Dendritic cell treated with granulocyte-macrophage colony-stimulating factor and Interleukin-4, amounts not matched to agents 40 ng/mL and 50 ng/mL, for 4 days (primary cell): Measurements from ENCODE around the gene CCDC137.
"Not testable (repeated sequence)": the region's sequence is repeated elsewhere in the genome, so short reads cannot be mapped to it uniquely, and the experiment has no call there.

ENCODE experiments used
- H3K27ac Mint-ChIP-seq: one replicate; pipeline ENCODE4 v1.8.0; 2022; ENCODE audit warnings: mild to moderate bottlenecking, mixed read lengths
- H3K27me3 Mint-ChIP-seq: one replicate; pipeline ENCODE4 v1.8.0; 2022; ENCODE audit warnings: mild to moderate bottlenecking, mixed read lengths
- H3K36me3 Mint-ChIP-seq: one replicate; pipeline ENCODE4 v1.8.0; 2022; ENCODE audit warnings: low read depth, mixed read lengths
- H3K4me1 Mint-ChIP-seq: one replicate; pipeline ENCODE4 v1.8.0; 2022; ENCODE audit warnings: low read depth, mixed read lengths
- H3K4me3 Mint-ChIP-seq: one replicate; pipeline ENCODE4 v1.8.0; 2022; ENCODE audit warnings: mild to moderate bottlenecking, moderate library complexity, mixed read lengths
- H3K9me3 Mint-ChIP-seq: one replicate; pipeline ENCODE4 v1.8.0; 2022; ENCODE audit warnings: mixed read lengths
- intact Hi-C: fragments of 100-400 bp; cut with micrococcal nuclease; formaldehyde crosslinking; loops from one replicate; pipeline ENCODE4 v1.15.0; 2022

CCDC137 gene, protein sequence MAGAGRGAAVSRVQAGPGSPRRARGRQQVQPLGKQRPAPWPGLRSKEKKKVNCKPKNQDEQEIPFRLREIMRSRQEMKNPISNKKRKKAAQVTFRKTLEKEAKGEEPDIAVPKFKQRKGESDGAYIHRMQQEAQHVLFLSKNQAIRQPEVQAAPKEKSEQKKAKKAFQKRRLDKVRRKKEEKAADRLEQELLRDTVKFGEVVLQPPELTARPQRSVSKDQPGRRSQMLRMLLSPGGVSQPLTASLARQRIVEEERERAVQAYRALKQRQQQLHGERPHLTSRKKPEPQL

GRCh38 chr17:81666342-81667191, at the start of gene CCDC137, which contains the start of gene OXLD1:
TSS of gene CCDC137 (plus strand) at chr17:81666737. CDS start at chr17:81666767, 30 bp downstream.
TSS of gene OXLD1 (minus strand) at chr17:81666605. CDS start at chr17:81666577, 28 bp downstream.
- intact Hi-C loops, result loop anchor here (1.0 kb wide), 1 partner anchor 29 kb away; the partner anchor contains the start of genes NPLOC4 and TSPAN10
- Mint-ChIP-seq H3K36me3 (peaks cover 73% of the 10 kb centered on the region), H3K27ac (peak within 1 kb of the TSS; percentile 89), H3K4me1 (peaks cover 39% of the 10 kb centered on the region), H3K27me3 (no peaks in the 10 kb centered on the region), H3K9me3 (no peaks in the 10 kb centered on the region), H3K4me3 (peak within 1 kb of the TSS; percentile 89)

DNA sequence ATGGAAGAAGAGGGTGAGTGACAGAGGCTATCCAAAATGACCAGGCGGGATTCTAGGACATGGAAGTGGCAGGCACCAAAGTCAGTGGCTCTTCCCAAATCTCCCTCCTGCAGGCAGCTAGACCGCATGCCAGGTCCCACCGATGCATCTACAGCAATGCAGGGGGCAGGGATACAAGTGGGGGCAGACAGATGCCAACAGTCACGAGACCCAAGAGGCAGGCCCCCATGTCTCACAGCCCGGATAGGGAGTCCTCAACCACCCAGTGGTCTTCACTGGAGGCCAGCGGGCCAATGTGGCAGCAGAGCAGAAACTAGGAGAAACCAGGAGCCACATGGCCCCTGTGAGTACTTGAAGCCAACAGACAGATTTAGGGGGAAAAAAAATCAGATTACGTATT, 49.7 kb upstream of the CCDC137 start:
- Mint-ChIP-seq H3K9me3 (no peaks in the 10 kb centered on the region), H3K4me3 (no peak overlapping the region), H3K36me3 (peaks cover 98% of the 10 kb centered on the region), H3K4me1 (peaks cover 33% of the 10 kb centered on the region), H3K27me3 (no peaks in the 10 kb centered on the region), H3K27ac (no peak overlapping the region)
- intact Hi-C loops, result no loop called here

- H3K4me3 Mint-ChIP-seq, H3K27ac Mint-ChIP-seq, H3K27me3 Mint-ChIP-seq, intact Hi-C loops, H3K9me3 Mint-ChIP-seq: not testable (repeated sequence)
- H3K36me3 Mint-ChIP-seq, result peaks cover 96% of the 10 kb centered on the region
- H3K4me1 Mint-ChIP-seq, result peaks cover 33% of the 10 kb centered on the region
Observed at GRCh38 chr17:81618307-81618706, 48.2 kb upstream of the CCDC137 start.

DNA sequence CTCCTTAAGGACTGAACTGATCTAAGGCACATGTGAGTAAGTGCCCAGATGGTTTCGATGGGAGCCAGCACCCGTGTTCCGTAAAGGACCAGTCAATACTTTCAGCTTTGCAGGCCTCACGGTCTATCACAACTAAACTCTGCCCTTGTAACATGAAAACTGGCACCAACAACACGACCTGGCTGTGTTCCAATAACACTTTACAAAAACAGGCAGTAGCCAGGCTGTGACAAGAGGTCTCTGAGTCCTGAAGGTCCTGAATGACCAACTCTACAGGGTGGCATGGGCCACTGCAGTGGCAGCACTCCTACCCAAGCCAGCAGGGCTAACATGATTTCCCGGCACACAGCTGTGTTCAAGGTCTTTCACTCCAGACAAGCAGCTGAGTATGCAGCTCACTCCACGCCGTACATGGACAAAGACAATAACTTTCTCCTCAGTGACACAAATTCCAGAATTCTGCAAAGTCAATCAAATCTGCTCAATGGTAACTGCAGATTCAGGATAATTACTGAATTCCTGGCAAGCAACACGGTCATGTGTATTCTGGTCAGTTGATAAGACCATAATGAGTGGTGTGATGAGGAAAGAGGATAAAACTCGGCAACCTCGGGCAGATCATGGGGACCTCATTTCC, 44.9 kb upstream of the CCDC137 start:
- intact Hi-C loops, result no loop called here
- Mint-ChIP-seq H3K4me3 (no peak overlapping the region), H3K4me1 (peaks cover 27% of the 10 kb centered on the region), H3K27me3 (no peaks in the 10 kb centered on the region), H3K27ac (no peak overlapping the region), H3K9me3 (no peaks in the 10 kb centered on the region), H3K36me3 (peaks cover 96% of the 10 kb centered on the region)

DNA sequence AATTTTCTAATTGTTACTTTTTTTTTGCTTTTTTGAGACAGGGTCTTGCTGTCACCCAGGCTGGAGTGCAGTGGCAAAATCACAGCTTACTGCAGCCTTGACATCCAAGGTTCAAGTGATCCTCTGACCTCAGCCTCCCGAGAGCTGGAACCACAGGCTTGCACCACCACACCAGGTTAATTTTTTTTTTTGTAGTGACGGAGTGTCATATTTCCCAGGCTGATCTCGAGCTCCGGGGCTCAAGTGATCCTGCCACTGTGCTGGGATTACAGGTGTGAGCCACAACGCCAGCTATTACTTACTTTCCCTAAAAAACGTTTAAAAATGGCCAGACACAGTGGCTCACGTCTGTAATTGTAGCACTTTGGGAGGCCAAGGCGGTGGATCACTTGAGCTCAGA, 36.3 kb upstream of the CCDC137 start:
- Mint-ChIP-seq H3K9me3 (no peaks in the 10 kb centered on the region), H3K27ac (no peak overlapping the region), H3K36me3 (peaks cover 67% of the 10 kb centered on the region), H3K4me3 (no peak overlapping the region), H3K27me3 (no peaks in the 10 kb centered on the region), H3K4me1 (peaks cover 2% of the 10 kb centered on the region)
- intact Hi-C loops, result no loop called here

DNA sequence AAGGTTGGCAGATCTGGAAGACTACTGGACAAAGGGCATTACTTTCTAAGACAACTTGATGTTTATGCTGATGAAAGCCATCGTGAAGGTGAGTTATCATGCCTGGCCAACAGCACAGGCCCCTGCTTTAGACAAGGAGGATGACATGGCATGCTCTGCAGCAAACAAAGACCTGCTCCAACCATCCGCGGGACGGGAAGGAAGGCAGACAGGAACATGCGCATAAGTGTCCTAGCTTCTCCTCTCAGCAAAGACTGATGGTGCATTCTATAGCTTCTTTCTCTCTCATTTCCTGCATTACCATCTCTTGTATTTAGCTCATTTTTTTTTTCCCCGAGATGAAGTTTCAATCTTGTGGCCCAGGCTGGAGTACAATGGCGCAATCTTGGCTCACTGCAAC, 35.1 kb upstream of the CCDC137 start:
- Mint-ChIP-seq H3K9me3 (no peaks in the 10 kb centered on the region), H3K27me3 (no peaks in the 10 kb centered on the region), H3K36me3 (peaks cover 60% of the 10 kb centered on the region), H3K4me1 (peaks cover 13% of the 10 kb centered on the region), H3K4me3 (no peak overlapping the region), H3K27ac (no peak overlapping the region)
- intact Hi-C loops, result no loop called here

GRCh38 chr17:81635431-81635830, 31.1 kb upstream of the CCDC137 start:
- Mint-ChIP-seq H3K9me3 (no peaks in the 10 kb centered on the region), H3K36me3 (peaks cover 24% of the 10 kb centered on the region), H3K4me3 (peak overlapping the region; percentile 83), H3K4me1 (peaks cover 13% of the 10 kb centered on the region), H3K27ac (peak overlapping the region; percentile 92), H3K27me3 (no peaks in the 10 kb centered on the region)
- intact Hi-C loops, result no loop called here

GRCh38 chr17:81635973-81636504, 30.5 kb upstream of the CCDC137 start:
- intact Hi-C loops, result no loop called here
- no peaks in the 10 kb centered on the region for H3K9me3 Mint-ChIP-seq
- H3K4me1 Mint-ChIP-seq, result peaks cover 13% of the 10 kb centered on the region
- peak overlapping the region; percentile 83 for H3K4me3 Mint-ChIP-seq
- peak overlapping the region; percentile 92 for H3K27ac Mint-ChIP-seq
- no peaks in the 10 kb centered on the region for H3K27me3 Mint-ChIP-seq
- H3K36me3 Mint-ChIP-seq, result peaks cover 19% of the 10 kb centered on the region

GRCh38 chr17:81636505-81637288, 29.8 kb upstream of the CCDC137 start, which contains the start of the genes NPLOC4 and TSPAN10:
TSS of gene NPLOC4 (minus strand) at chr17:81637112. CDS start at chr17:81636930, 182 bp downstream.
TSS of gene TSPAN10 (plus strand) at chr17:81637196. CDS start at chr17:81642413, 5,217 bp downstream.
- intact Hi-C loops, result loop anchor here (1.0 kb wide), 1 partner anchor 30 kb away; the partner anchor contains the start of genes CCDC137 and OXLD1
- Mint-ChIP-seq H3K36me3 (peaks cover 15% of the 10 kb centered on the region), H3K9me3 (no peaks in the 10 kb centered on the region), H3K27me3 (peaks cover 4% of the 10 kb centered on the region), H3K27ac (peak within 1 kb of the TSS; percentile 92), H3K4me1 (peaks cover 13% of the 10 kb centered on the region), H3K4me3 (peak within 1 kb of the TSS; percentile 83)

DNA sequence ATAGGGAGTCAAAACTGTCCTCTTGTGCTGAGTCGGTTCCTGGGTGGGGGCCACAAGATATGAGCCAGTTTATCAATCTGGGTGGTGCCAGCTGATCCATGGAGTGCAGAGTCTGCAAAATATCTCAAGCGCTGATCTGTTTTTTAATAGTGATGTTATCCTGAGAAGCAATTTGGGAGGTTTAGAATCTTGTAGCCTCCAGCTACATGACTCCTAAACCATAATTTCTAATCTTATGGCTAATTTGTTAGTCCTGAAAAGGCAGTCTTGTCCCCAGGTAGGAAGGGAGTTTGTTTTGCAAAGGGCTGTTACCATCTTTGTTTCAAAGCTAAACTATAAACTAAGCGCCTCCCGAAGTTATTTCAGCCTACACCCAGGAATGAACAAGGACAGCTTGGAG, 27.9 kb upstream of the CCDC137 start:
- Mint-ChIP-seq H3K36me3 (peaks cover 9% of the 10 kb centered on the region), H3K4me3 (no peak overlapping the region), H3K27me3 (peaks cover 4% of the 10 kb centered on the region), H3K9me3 (no peaks in the 10 kb centered on the region), H3K4me1 (peaks cover 13% of the 10 kb centered on the region), H3K27ac (no peak overlapping the region)
- intact Hi-C loops, result no loop called here

DNA sequence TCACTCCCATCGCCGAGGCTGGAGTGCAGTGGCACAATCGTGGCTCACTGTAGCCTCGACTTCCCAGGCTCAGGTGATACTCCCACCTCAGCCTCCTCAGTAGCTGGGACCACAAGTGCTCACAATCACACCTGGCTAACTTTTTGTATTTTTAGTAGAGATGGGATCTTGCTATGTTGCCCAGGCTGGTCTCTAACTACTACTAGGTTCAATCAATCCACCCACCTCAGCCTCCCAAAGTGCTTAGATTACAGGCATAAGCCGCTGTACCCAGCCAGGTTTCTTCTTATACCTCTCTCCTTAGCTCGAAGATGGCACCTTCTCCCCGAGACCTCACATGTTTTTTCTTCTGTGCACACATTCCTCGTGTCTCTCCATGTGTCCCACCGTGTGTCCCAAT, 26.5 kb upstream of the CCDC137 start:
- H3K4me3 Mint-ChIP-seq, result no peak overlapping the region
- H3K27me3 Mint-ChIP-seq, result peaks cover 10% of the 10 kb centered on the region
- peaks cover 19% of the 10 kb centered on the region for H3K4me1 Mint-ChIP-seq
- intact Hi-C loops, result no loop called here
- peaks cover 9% of the 10 kb centered on the region for H3K36me3 Mint-ChIP-seq
- no peaks in the 10 kb centered on the region for H3K9me3 Mint-ChIP-seq
- no peak overlapping the region for H3K27ac Mint-ChIP-seq

DNA sequence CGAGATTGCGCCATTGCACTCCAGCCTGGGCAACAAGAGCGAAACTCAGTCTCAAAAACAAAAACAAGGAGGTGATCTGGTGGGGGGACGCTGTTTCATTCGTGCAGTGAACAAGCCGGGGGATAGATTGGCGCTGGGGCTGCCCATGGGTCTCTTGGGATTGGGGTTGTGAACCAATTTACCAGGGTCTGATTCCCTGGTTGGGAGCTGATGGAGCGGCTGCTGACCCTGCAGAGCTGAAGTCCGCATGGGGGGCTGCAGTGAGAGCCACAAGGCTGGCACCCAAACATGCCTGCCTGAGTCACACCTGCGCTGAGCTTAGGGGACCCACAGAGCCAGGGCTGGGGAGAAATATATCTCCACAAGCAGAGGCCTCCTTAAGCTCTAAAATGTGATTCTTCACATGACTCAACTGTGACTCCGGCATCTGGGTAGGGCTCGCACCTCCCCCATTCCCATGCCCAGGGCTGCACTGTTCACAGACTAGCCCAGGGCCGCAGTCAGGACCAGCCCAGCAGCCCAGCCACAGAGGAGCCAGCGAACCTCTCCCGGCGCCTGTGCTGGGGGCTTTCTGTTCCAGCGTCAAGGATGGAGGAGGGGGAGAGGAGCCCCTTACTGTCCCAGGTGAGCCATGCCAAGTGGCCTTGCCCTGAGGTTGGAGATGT, 24.6 kb upstream of the CCDC137 start:
- peaks cover 7% of the 10 kb centered on the region for H3K4me1 Mint-ChIP-seq
- H3K36me3 Mint-ChIP-seq, result no peaks in the 10 kb centered on the region
- intact Hi-C loops, result no loop called here
- no peak overlapping the region for H3K4me3 Mint-ChIP-seq
- peaks cover 26% of the 10 kb centered on the region for H3K27me3 Mint-ChIP-seq
- H3K27ac Mint-ChIP-seq, result no peak overlapping the region
- no peaks in the 10 kb centered on the region for H3K9me3 Mint-ChIP-seq
